VCaP (cell line): ENCODE results near the gene ANKRD9.

Experiments
- H3K27ac ChIP-seq: fragments of 450-650 bp; 2 replicates; pipeline ENCODE4 v1.5.1; 2017
- TF ChIP-seq, protein P1 (sequence below): fragments of 450-650 bp; conservative IDR thresholded peaks from 2 replicates; pipeline ENCODE4 v1.5.1; 2017; ENCODE audit warnings: mild to moderate bottlenecking, moderate library complexity

The ANKRD9 gene

DNA sequence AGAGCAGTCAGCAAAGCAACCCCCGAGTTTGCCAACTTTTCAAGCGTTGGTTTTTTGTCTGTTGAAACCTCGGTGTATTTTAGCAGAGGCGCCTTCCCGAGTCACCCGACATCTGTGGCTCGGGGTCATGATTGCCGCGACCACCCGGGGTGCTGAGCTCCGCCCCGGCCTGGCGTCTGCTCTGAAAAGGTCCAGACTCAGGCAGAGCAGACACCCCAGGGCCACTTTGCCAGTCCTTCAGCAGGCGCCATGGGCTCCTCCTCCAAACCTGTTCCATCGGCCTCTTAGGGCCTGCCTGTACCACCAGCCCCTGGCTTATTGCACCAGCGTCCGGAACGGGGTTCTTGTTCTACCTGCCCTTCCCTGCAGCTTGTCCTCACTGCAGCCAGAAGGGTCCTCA, 19.1 kb downstream of the ANKRD9 start:
- H3K27ac ChIP-seq: no peak overlapping the region
- TF ChIP-seq, protein P1, sequence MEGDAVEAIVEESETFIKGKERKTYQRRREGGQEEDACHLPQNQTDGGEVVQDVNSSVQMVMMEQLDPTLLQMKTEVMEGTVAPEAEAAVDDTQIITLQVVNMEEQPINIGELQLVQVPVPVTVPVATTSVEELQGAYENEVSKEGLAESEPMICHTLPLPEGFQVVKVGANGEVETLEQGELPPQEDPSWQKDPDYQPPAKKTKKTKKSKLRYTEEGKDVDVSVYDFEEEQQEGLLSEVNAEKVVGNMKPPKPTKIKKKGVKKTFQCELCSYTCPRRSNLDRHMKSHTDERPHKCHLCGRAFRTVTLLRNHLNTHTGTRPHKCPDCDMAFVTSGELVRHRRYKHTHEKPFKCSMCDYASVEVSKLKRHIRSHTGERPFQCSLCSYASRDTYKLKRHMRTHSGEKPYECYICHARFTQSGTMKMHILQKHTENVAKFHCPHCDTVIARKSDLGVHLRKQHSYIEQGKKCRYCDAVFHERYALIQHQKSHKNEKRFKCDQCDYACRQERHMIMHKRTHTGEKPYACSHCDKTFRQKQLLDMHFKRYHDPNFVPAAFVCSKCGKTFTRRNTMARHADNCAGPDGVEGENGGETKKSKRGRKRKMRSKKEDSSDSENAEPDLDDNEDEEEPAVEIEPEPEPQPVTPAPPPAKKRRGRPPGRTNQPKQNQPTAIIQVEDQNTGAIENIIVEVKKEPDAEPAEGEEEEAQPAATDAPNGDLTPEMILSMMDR: no peak

DNA sequence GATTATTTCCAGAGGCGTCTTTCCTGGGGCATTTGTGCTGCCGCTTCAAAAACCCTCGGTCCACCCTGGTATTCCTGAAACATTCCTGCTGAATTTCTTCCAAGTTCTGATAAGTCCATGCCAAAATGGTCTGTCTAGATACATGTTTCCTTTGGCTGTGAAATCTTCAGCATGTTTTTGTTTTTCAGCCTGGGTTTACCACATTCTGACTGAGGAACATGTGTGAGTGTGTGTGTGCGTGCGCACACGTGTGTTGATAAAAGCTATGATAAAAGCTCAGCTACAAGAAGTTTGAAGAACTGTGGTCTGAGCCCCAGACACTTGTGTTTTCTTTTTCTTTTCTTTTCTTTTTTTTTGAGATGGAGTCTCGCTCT, 22.4 kb downstream of the ANKRD9 start:
- no peak overlapping the region for H3K27ac ChIP-seq
- TF ChIP-seq, protein P1: no peak

DNA sequence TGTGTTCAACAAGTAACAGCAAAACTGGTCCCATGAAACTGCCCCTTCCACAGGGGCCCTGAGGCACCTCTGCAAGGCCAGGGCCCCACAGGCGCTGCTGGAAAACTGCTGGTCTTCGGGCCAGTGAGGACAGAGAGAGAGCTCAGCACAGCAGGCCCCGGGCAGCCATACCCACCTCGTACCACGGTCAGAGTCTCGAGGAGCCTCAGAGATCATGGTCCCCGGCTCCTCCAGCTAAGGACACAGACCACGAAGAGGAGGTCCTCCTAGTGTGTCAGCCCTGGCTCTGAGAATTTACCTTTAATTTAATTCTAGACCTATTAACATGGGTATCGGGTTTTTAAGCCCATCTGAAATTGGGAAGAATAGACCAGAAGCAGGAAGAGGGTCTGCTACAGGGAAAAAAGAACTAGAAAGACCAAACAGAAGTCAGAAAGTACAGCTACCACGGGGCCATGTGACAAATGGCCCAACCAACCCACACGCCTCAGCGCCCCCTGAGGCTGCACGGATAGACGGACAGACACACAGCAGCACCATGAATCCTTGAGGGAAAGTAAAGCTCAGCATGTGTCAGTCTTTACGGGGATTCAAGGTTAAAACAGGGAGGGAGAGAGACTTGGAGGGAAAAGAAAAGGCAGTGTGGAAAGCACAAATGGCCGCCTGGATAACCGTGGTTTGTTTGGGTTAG, 22.9 kb downstream of the ANKRD9 start:
- H3K27ac ChIP-seq: no peak overlapping the region
- TF ChIP-seq, protein P1: no peak

GRCh38 chr14:102485693-102486512, 23.7 kb downstream of the ANKRD9 start:
- H3K27ac ChIP-seq: no peak overlapping the region
- TF ChIP-seq, protein P1: no peak

DNA sequence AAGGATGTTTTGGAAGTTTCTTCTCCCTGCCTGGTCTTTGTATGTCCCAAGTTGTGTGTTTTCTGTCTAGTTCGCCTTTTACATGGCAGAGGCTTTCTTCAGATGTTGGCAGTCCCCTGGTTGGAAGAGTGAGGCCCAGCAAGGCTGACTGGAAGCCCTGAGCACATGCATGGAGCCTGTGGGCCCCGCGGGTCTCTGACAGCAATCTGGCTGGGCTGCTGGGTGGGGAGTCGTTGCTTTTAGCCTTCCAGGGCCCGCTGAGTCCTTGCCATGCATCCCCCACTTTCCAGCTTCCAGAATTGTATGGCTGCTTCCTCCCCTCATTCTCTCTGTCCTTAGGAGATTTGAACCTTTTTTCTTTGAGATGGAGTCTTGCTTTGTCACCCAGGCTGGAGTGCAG, 25.3 kb downstream of the ANKRD9 start:
- TF ChIP-seq, protein P1: no peak
- H3K27ac ChIP-seq: no peak overlapping the region

DNA sequence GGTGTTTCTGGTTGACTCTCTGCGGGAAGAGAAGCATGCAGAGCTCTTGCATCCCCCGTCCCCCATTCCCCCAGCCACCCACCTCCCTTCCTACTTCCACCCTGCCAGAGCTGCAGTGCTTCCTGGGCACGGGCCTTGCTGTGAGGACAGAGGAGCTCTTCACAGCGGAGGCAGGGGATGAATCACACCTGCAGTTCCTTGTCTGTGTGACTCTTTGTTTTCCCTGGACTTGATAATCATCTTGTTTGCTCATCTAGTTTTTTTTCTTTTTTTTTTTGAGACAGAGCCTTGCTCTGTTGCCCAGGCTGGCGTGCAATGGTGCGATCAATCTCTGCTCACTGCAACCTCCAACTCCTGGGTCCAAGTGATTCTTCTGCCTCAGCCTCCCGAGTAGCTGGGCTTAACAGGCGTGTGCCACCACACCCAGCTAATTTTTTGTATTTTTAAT, 27.8 kb downstream of the ANKRD9 start:
- TF ChIP-seq, protein P1: no peak
- H3K27ac ChIP-seq: peak overlapping the region; percentile 64

GRCh38 chr14:102481371-102481770, 28.2 kb downstream of the ANKRD9 start:
- peak overlapping the region; percentile 64 for H3K27ac ChIP-seq
- TF ChIP-seq, protein P1: no peak
